ENCODE measurements around the gene ALKBH3. TPM values are rescaled to one million over a fixed set of nuclear protein-coding genes. Genes with fewer than 3 reads are reported as not detected.
A peak's percentile ranks its signal among the peaks of the same experiment; 100 is the strongest.

Gene ALKBH3
- total RNA-seq, 2 experiments from 2014 or later: 43.7 to 49.1 TPM

DNA sequence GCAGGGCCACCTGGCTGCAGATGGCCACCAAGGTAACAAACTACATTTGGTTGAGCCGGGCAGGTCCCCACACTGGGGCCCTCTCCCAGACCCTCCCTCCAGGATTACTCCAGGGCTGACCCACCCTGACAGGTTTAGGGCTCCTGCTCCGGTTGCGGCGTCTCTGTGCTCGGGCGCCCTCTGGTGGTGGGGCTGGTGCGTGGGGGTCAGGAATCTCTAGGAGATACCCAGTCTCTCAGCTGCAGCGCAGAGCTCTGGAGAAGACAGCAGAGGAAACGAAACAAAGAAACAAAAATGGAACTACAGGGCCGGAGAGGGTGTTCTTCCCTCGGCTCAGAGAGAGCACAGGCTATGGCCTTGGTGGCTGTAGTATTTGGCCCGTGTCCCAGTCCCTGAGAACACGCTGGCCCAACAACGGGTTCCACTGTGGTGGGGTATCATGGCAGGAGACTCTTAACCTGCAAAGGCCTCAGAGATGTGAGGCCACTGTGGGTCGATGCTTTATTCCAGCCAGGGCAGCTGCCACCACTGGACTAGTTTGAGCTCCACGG, 64.2 kb downstream of the ALKBH3 start:
- Mint-ChIP-seq H3K4me1 (ENCODE audit: low read depth) (peaks cover 20% of the 10 kb centered on the region), H3K27ac (no peak overlapping the region), H3K36me3 (ENCODE audit: low read depth) (peaks cover 5% of the 10 kb centered on the region), H3K9me3 (ENCODE audit: insufficient read depth) (no peaks in the 10 kb centered on the region), H3K4me3 (peak overlapping the region; percentile 53), H3K27me3 (ENCODE audit: low read depth) (peaks cover 53% of the 10 kb centered on the region)
- CTCF ChIA-PET: interaction anchor here (0.6 to 8.5 kb wide), 8 partner anchors 9 to 127 kb away, joined by 3 to 46 read pairs (median 4); no protein-coding TSS in a partner anchor
- POLR2A ChIA-PET: interaction anchor here (0.6 to 0.8 kb wide), 2 partner anchors 8 to 103 kb away, joined by 3 to 4 read pairs; no protein-coding TSS in a partner anchor
- peak; percentile 82 for DNase-seq
- ATAC-seq: peak; percentile 45

DNA sequence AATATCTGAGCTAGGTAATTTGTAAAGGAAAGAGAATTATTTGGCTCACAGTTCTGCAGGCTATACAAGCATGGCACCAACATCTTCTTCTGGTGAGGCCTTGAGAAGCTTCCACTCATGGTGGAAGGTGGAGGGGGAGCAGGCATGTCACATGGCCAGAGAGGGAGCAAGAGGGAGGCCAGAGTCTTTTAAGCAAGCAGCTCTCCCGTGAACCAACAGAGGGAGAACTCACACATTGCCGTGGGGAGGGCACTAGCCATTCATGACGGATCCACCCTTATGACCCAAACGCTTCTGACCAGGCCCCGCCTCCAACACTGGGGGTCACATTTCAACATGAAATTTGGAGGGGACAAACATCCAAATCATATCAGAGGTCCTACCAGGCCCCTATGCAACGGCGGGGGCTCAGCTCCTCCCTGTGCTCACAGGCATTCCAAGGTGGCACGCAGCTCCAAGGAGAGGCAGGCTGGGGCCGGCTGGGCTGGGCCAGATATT, 66.4 kb downstream of the ALKBH3 start:
- Mint-ChIP-seq H3K27me3 (ENCODE audit: low read depth) (peaks cover 43% of the 10 kb centered on the region), H3K4me1 (ENCODE audit: low read depth) (peaks cover 16% of the 10 kb centered on the region), H3K4me3 (no peak overlapping the region), H3K27ac (no peak overlapping the region), H3K9me3 (ENCODE audit: insufficient read depth) (no peaks in the 10 kb centered on the region), H3K36me3 (ENCODE audit: low read depth) (peaks cover 5% of the 10 kb centered on the region)
- ATAC-seq (no peak), DNase-seq (no peak)
- CTCF ChIA-PET: interaction anchor here (1.8 to 8.5 kb wide), 2 partner anchors 54 to 58 kb away, joined by 6 to 46 read pairs; no protein-coding TSS in a partner anchor
- POLR2A ChIA-PET: no interaction called here

DNA sequence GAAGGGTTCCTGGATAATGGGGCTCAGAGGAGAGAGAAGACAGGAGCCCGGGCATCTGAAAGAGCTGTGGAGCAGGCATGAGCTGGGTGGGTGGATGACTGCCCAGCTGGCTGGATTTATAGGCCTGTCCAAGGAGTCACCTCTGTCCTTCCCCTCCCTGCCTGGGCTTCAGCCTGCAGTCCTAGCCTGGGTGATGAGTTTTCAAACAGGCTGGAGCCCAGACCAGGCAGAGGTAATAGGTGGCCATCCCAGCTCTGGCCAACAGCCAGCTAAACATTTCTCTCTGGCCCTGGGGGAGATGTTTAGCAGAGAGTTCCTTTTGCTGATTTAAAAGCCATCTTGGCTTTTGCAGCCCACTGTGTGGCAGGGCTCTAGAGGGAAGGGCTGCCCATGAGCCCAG, 67.2 kb downstream of the ALKBH3 start:
- H3K27me3 Mint-ChIP-seq (ENCODE audit: low read depth): peaks cover 42% of the 10 kb centered on the region
- CTCF ChIA-PET: interaction anchor here (1.8 to 8.5 kb wide), 2 partner anchors 55 to 59 kb away, joined by 6 to 46 read pairs; no protein-coding TSS in a partner anchor
- DNase-seq: no peak
- peaks cover 5% of the 10 kb centered on the region for H3K36me3 Mint-ChIP-seq (ENCODE audit: low read depth)
- POLR2A ChIA-PET: no interaction called here
- no peak for ATAC-seq
- H3K9me3 Mint-ChIP-seq (ENCODE audit: insufficient read depth): no peaks in the 10 kb centered on the region
- H3K4me3 Mint-ChIP-seq: no peak overlapping the region
- peaks cover 16% of the 10 kb centered on the region for H3K4me1 Mint-ChIP-seq (ENCODE audit: low read depth)
- H3K27ac Mint-ChIP-seq: no peak overlapping the region

DNA sequence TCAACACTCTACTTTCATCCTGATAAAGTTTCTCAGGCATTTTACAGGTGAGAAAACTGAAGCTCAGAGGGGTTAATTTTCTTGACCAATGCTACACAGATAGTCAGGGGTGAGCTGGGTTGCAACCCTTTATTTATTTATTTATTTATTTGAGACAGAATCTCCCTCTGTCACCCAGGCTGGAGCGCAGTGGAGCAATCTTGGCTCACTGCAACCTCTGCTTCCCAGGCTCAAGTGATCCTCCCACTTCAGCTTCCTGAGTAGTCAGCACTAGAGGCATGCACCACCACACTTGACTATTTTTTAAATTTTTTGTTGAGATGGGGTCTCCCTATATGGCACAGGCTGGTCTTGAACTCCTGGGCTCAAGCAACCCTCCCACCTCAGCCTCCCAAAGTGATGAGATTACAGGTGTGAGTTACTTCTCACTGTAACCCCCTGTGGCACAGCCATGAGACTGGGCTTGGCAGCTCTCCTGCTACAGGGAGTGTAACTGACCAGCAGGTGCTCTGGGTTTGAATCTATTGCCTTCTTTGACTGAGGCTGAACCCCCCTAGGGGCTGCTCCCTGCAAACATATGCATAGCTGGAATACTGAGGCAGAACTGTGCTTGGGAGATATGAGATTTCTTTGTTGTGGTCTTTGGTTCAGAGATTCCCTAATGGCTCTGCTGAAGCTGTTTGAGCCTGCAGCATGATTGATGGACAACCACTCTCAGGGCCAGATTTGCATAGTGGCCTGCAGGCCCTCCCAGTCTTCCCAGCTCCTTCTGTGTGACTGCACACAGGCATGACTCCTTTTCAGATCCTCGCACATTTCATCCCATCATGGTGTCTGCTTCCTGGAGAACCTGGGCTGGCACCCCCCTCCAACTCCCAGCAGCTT, 68.0 kb downstream of the ALKBH3 start:
- H3K27me3 Mint-ChIP-seq (ENCODE audit: low read depth): peaks cover 37% of the 10 kb centered on the region

DNA sequence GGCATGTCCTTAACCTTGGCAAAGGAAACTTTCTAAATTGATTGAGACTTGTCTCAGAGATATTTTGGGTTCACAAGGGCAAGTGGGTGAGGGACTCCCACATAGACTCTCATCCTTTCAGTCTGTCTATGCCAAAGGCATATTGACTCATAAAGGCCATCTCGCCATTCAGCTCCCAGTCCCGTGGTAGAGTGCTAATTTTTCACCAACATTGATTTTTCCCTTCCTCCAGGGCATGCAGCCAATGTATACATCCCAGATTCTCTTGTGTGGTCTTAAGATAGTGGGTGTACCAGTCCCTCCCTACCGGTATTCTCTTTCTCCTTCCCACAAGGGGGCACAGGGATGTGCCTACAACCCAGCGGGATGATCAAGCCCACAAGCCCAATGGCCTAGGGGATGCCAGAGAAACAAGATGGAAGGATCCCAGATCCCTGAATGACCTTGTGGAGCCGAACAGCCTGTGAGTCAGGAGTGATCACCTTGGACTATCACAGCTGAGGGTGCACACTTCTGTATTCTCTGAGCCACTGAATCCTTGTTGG, 69.8 kb downstream of the ALKBH3 start:
- no peak for ATAC-seq

More for the DNA sequence above, 68.0 kb downstream of the ALKBH3 start:
- Mint-ChIP-seq H3K9me3 (ENCODE audit: insufficient read depth) (no peaks in the 10 kb centered on the region), H3K4me3 (no peak overlapping the region), H3K4me1 (ENCODE audit: low read depth) (peaks cover 13% of the 10 kb centered on the region), H3K36me3 (ENCODE audit: low read depth) (peaks cover 3% of the 10 kb centered on the region), H3K27ac (no peak overlapping the region)
- ChIA-PET POLR2A (interaction anchor here (0.9 kb wide), 1 partner anchor 9 kb away, joined by 3 read pairs; no protein-coding TSS in a partner anchor), CTCF (interaction anchor here (1.4 to 8.5 kb wide), 3 partner anchors 56 to 123 kb away, joined by 3 to 46 read pairs (median 6); no protein-coding TSS in a partner anchor)
- DNase-seq (no peak), ATAC-seq (no peak)

DNA sequence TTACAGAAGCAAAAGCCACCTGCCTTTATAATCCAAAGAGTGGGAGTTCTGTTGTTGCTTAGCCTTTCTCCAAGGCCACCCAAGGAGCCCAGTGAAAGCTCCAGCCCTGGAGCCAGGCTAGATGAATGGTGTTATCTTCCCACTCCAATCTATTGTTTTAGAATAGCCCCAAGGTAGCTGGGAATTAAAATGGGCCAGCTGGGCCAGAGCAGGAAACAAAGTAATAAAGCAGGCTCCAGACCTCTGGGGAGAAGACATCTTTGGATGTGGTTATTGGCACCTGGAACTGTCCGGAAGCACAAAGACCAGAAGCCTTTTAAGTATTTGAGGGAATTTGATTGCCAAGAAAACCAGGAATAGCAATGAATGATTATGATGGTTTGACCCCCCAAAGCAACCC, 70.6 kb downstream of the ALKBH3 start:
- ATAC-seq (no peak), DNase-seq (no peak)
- ChIA-PET CTCF (interaction anchor here (8.5 kb wide), 1 partner anchor 62 kb away, joined by 46 read pairs; no protein-coding TSS in a partner anchor), POLR2A (no interaction called here)
- Mint-ChIP-seq H3K4me1 (ENCODE audit: low read depth) (no peaks in the 10 kb centered on the region), H3K9me3 (ENCODE audit: insufficient read depth) (no peaks in the 10 kb centered on the region), H3K27me3 (ENCODE audit: low read depth) (peaks cover 25% of the 10 kb centered on the region), H3K4me3 (no peak overlapping the region), H3K27ac (no peak overlapping the region), H3K36me3 (ENCODE audit: low read depth) (no peaks in the 10 kb centered on the region)

More for the DNA sequence above, 69.8 kb downstream of the ALKBH3 start:
- no peaks in the 10 kb centered on the region for H3K4me1 Mint-ChIP-seq (ENCODE audit: low read depth)
- DNase-seq: no peak
- ChIA-PET CTCF (interaction anchor here (1.4 to 8.5 kb wide), 2 partner anchors 61 to 125 kb away, joined by 3 to 46 read pairs; no protein-coding TSS in a partner anchor), POLR2A (no interaction called here)
- H3K9me3 Mint-ChIP-seq (ENCODE audit: insufficient read depth): no peaks in the 10 kb centered on the region
- H3K4me3 Mint-ChIP-seq: no peak overlapping the region
- no peak overlapping the region for H3K27ac Mint-ChIP-seq
- peaks cover 26% of the 10 kb centered on the region for H3K27me3 Mint-ChIP-seq (ENCODE audit: low read depth)
- H3K36me3 Mint-ChIP-seq (ENCODE audit: low read depth): no peaks in the 10 kb centered on the region

DNA sequence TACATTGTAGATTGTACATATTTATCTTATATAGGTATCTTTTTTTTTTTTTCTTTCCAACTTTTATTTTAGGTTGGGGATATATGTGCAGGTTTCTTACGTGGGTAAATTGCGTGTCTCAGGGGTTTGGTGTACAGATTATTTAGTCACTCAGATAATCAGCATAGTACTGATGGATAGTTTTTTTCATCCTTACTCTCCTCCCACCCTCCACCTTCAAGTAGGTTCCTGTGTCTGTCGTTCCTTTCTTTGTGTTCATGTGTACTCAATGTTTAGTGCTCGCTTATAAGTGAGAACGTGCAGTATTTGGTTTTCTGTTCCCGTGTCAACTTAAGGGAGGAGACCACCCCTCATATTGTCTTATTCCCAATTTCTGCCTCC, 71.4 kb downstream of the ALKBH3 start:
- ATAC-seq: no peak
- peaks cover 19% of the 10 kb centered on the region for H3K27me3 Mint-ChIP-seq (ENCODE audit: low read depth)
- no peak for DNase-seq
- H3K36me3 Mint-ChIP-seq (ENCODE audit: low read depth): no peaks in the 10 kb centered on the region
- H3K27ac Mint-ChIP-seq: no peak overlapping the region
- CTCF ChIA-PET: no interaction called here
- POLR2A ChIA-PET: no interaction called here
- no peak overlapping the region for H3K4me3 Mint-ChIP-seq
- H3K9me3 Mint-ChIP-seq (ENCODE audit: insufficient read depth): no peaks in the 10 kb centered on the region
- no peaks in the 10 kb centered on the region for H3K4me1 Mint-ChIP-seq (ENCODE audit: low read depth)

DNA sequence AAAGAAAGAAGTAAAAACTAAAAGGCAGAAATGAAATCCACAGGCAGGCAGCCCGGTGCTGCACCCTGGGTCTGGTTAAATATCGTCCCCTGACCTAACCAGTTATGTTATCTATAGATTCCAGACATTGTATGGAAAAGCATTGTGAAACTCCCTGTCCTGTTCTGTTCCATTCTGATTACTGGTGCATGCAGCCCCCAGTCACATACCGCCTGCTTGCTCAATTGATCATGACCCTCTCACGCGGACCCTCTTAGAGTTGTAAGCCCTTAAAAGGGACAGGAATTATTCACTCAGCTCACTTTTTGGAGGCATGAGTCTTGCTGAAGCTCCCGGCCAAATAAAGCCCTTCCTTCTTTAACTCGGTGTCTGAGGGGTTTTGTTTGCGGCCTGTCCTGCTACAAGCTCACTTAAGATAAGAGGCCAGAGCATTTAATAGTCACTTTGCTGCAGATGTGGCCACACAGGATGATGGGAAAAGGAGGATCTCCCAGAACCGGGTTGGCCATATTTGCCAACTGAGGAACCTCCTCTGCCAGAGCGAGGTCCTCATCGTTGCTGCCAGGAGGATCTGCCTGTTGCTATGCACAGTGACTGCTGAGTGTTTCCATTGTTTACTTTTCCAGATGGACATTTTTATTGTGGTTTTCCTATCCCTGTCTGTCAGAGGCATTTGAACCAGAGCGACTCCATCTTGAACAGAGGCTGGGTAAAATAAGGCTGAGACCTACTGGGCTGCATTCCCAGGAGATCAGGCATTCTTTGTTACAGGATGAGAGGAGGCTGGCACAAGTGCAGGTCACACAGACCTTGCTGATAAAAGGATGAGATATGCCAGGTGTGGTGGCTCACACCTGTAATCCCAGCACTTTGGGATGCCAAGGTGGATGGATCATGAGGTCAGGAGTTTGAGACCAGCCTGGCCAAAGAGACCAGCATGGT, 72.0 kb downstream of the ALKBH3 start:
- no peak overlapping the region for H3K4me3 Mint-ChIP-seq
- DNase-seq (no peak), ATAC-seq (no peak)
- H3K27ac Mint-ChIP-seq: no peak overlapping the region
- POLR2A ChIA-PET: no interaction called here
- no peaks in the 10 kb centered on the region for H3K9me3 Mint-ChIP-seq (ENCODE audit: insufficient read depth)
- CTCF ChIA-PET: no interaction called here
- H3K27me3 Mint-ChIP-seq (ENCODE audit: low read depth): peaks cover 15% of the 10 kb centered on the region
- H3K36me3 Mint-ChIP-seq (ENCODE audit: low read depth): no peaks in the 10 kb centered on the region
- no peaks in the 10 kb centered on the region for H3K4me1 Mint-ChIP-seq (ENCODE audit: low read depth)

DNA sequence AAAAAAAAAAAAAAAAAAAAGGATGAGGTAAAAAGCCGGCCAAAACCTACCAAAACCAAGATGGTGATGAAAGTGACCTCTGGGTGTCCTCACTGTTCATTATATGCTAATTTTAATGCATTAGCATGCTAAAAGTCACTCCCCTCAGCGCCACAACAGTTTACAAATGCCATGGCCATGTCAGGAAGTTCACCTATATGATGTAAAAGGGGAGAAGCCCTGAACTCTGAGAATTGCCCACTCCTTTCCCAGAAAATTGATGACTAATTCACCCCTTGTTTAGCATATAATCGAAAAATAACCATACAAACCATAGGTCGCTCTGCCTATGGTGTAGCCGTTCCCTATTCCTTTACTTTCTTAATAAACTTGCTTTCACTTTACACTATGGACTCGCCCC, 72.9 kb downstream of the ALKBH3 start:
- POLR2A ChIA-PET: no interaction called here
- no peak for DNase-seq
- CTCF ChIA-PET: interaction anchor here (1.4 kb wide), 1 partner anchor 8 kb away, joined by 4 read pairs; no protein-coding TSS in a partner anchor
- Mint-ChIP-seq H3K27ac (no peak overlapping the region), H3K4me1 (ENCODE audit: low read depth) (no peaks in the 10 kb centered on the region), H3K9me3 (ENCODE audit: insufficient read depth) (no peaks in the 10 kb centered on the region), H3K36me3 (ENCODE audit: low read depth) (no peaks in the 10 kb centered on the region), H3K4me3 (no peak overlapping the region), H3K27me3 (ENCODE audit: low read depth) (peaks cover 18% of the 10 kb centered on the region)
- no peak for ATAC-seq

DNA sequence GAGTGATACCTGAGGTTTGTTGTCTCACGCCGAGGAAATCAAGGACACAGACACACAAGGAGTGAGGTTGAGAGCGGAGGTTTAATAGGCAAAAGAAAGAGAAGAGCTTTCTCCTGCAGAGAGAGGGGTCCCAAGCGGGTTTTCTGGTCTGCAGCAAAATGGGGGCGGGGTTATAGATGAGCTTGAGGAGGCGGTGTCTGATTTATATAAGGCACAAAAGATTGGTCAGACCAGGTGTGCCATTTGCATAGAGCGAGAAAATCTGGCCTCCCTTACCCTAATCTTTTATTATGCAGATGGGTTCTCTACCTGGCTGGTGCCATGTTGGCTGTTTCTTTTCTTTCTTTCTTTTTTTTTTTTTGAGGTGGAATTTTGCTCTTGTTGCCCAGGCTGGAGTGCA, 73.6 kb downstream of the ALKBH3 start:
- Mint-ChIP-seq H3K27ac (no peak overlapping the region), H3K9me3 (ENCODE audit: insufficient read depth) (no peaks in the 10 kb centered on the region), H3K4me3 (no peak overlapping the region), H3K36me3 (ENCODE audit: low read depth) (no peaks in the 10 kb centered on the region), H3K4me1 (ENCODE audit: low read depth) (no peaks in the 10 kb centered on the region), H3K27me3 (ENCODE audit: low read depth) (peaks cover 19% of the 10 kb centered on the region)
- DNase-seq (no peak), ATAC-seq (no peak)
- ChIA-PET POLR2A (no interaction called here), CTCF (interaction anchor here (1.4 kb wide), 1 partner anchor 9 kb away, joined by 4 read pairs; no protein-coding TSS in a partner anchor)

Measured in activated CD8-positive, alpha-beta T cell treated with anti-CD3 and anti-CD28 coated beads, Interleukin-2, amount 10 ng/mL, durations not matched to agents 7 days and 5 days (primary cell).